Neural cell (in vitro differentiated cells): ENCODE measurements around the gene VPREB1.

Source experiments
- EP300 ChIP-seq: fragments of 450-650 bp; conservative IDR thresholded peaks from 2 replicates; pipeline ENCODE4 v1.6.1; 2014; ENCODE audit warnings: antibody characterized with exemption, mild to moderate bottlenecking, moderate library complexity; ENCODE audit not compliant: poor library complexity, severe bottlenecking
- EZH2 ChIP-seq: fragments of 200-600, 300-800 bp; shearing (Covaris generic), sonication (generic); IDR thresholded peaks from 2 replicates; pipeline ENCODE4 v1.6.1; 2014; ENCODE audit warnings: antibody characterized with exemption, low read length, borderline replicate concordance, mild to moderate bottlenecking; ENCODE audit not compliant: insufficient read depth, poor library complexity, severe bottlenecking
- MXI1 ChIP-seq: fragments of 450-650 bp; conservative IDR thresholded peaks from 2 replicates; pipeline ENCODE4 v1.6.1; 2014; ENCODE audit warnings: antibody characterized with exemption, mild to moderate bottlenecking; ENCODE audit not compliant: poor library complexity, severe bottlenecking
- POLR2AphosphoS5 ChIP-seq: IDR thresholded peaks from 2 replicates; pipeline ENCODE4 v1.6.1; 2012
- RAD21 ChIP-seq: fragments of 450-650 bp; conservative IDR thresholded peaks from 2 replicates; pipeline ENCODE4 v1.6.1; 2014; ENCODE audit warnings: antibody characterized with exemption, mild to moderate bottlenecking, moderate library complexity
- SMC3 ChIP-seq: fragments of 450-650 bp; conservative IDR thresholded peaks from 2 replicates; pipeline ENCODE4 v1.6.1; 2014; ENCODE audit warnings: antibody characterized with exemption, mild to moderate bottlenecking, moderate library complexity; ENCODE audit not compliant: poor library complexity
- TAF1 ChIP-seq: IDR thresholded peaks from 2 replicates; pipeline ENCODE4 v1.6.1; 2012; ENCODE audit warnings: low read depth
- TF ChIP-seq, protein P1 (sequence below): fragments of 450-650 bp; IDR thresholded peaks from 2 replicates; pipeline ENCODE4 v1.5.1; 2014; ENCODE audit warnings: antibody characterized with exemption, mild to moderate bottlenecking, moderate library complexity; ENCODE audit not compliant: poor library complexity, severe bottlenecking
- TF ChIP-seq, protein P2 (sequence below): IDR thresholded peaks from 2 replicates; pipeline ENCODE4 v1.6.1; 2012; ENCODE audit warnings: borderline replicate concordance

GRCh38 chr22:22197993-22198402 lies 46.6 kb upstream of the VPREB1 start:
- TF ChIP-seq TAF1 (no peak), EZH2 (no peak), RAD21 (no peak), SMC3 (no peak), POLR2AphosphoS5 (no peak), MXI1 (no peak), EP300 (no peak)
- TF ChIP-seq, protein P1, sequence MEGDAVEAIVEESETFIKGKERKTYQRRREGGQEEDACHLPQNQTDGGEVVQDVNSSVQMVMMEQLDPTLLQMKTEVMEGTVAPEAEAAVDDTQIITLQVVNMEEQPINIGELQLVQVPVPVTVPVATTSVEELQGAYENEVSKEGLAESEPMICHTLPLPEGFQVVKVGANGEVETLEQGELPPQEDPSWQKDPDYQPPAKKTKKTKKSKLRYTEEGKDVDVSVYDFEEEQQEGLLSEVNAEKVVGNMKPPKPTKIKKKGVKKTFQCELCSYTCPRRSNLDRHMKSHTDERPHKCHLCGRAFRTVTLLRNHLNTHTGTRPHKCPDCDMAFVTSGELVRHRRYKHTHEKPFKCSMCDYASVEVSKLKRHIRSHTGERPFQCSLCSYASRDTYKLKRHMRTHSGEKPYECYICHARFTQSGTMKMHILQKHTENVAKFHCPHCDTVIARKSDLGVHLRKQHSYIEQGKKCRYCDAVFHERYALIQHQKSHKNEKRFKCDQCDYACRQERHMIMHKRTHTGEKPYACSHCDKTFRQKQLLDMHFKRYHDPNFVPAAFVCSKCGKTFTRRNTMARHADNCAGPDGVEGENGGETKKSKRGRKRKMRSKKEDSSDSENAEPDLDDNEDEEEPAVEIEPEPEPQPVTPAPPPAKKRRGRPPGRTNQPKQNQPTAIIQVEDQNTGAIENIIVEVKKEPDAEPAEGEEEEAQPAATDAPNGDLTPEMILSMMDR: no peak
- TF ChIP-seq, protein P2, sequence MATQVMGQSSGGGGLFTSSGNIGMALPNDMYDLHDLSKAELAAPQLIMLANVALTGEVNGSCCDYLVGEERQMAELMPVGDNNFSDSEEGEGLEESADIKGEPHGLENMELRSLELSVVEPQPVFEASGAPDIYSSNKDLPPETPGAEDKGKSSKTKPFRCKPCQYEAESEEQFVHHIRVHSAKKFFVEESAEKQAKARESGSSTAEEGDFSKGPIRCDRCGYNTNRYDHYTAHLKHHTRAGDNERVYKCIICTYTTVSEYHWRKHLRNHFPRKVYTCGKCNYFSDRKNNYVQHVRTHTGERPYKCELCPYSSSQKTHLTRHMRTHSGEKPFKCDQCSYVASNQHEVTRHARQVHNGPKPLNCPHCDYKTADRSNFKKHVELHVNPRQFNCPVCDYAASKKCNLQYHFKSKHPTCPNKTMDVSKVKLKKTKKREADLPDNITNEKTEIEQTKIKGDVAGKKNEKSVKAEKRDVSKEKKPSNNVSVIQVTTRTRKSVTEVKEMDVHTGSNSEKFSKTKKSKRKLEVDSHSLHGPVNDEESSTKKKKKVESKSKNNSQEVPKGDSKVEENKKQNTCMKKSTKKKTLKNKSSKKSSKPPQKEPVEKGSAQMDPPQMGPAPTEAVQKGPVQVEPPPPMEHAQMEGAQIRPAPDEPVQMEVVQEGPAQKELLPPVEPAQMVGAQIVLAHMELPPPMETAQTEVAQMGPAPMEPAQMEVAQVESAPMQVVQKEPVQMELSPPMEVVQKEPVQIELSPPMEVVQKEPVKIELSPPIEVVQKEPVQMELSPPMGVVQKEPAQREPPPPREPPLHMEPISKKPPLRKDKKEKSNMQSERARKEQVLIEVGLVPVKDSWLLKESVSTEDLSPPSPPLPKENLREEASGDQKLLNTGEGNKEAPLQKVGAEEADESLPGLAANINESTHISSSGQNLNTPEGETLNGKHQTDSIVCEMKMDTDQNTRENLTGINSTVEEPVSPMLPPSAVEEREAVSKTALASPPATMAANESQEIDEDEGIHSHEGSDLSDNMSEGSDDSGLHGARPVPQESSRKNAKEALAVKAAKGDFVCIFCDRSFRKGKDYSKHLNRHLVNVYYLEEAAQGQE: no peak
